ENCODE measurements around the gene IER3.

The IER3 gene

DNA sequence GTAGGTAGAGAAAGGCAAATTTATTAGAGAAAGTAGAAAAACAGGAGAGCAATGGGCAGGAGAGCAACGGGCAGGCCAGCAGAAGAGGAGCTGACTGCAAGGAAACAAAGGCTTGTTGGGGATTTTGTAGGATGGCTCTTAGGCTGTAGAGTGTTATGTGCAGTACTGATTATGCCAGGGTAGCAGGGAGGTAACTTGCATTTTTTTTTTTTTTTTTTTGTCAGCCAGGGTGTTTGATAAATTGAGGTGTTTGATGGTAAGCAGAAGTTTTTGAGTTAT is 36.2 kb upstream of the IER3 start:
- Histone ChIP-seq H3K4me1 (ENCODE audit: control insufficient read depth in 2 of 2, insufficient read depth in 2 of 2, low read length in 2 of 2) (peaks cover 36 to 55% of the 10 kb centered on the region in 2 donors), H3K27ac (ENCODE audit: low read depth in 2 of 2, low read length in 2 of 2) (peak overlapping the region in 1 of 2 donors; percentile 90), H3K9ac (ENCODE audit: low read depth in 1 of 2, low read length in 2 of 2) (no peak overlapping the region), H3K9me3 (ENCODE audit: control insufficient read depth in 2 of 2, low read length in 2 of 2) (no peaks in the 10 kb centered on the region), H3K4me3 (ENCODE audit: low read length in 2 of 2) (no peak overlapping the region), H3K36me3 (ENCODE audit: control insufficient read depth in 2 of 2, insufficient read depth in 2 of 2, low read length in 2 of 2) (no peaks in the 10 kb centered on the region), H3K27me3 (ENCODE audit: control insufficient read depth in 2 of 2, insufficient read depth in 2 of 2, low read length in 2 of 2) (no peaks in the 10 kb centered on the region)

DNA sequence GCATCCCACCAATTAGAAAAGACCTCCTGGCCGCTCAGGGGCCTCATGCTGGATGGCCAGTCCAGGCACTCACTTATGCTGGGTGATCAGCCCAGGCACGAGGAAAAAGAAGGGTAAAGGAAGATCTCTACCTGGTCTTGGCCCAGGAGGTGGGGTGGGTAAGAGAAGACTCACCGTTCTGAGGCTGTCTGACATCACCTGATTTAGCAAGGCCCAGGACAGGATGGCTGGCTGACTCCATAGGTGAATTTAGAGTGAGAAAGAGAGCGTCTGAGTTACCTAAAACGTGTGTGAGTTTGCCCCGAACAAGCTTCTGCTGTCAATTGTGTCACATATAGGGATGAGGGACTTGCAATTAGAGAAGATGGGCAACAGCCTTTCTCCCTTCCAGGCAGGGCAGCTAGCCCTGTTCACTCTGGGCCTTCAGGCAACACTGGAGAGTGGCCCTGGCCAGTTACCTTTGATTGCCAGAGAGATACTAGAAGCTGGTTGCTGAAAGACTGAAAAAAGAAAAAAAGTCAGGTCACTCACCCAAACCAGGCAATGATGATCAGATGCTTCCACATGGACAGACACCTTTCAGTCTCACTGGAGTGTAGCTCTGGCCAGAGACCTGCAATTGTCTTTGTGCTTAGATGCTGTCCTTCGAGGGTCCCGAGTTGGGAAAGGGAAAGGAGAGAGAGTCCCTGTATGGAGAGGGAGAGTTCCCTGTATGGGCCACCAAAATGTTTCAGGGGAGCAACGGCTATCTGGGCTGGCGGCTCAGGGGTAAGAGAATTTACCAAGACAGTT is 35.7 kb upstream of the IER3 start:
- H3K27me3 ChIP-seq (ENCODE audit: control insufficient read depth in 2 of 2, insufficient read depth in 2 of 2, low read length in 2 of 2) = no peaks in the 10 kb centered on the region
- H3K9ac ChIP-seq (ENCODE audit: low read depth in 1 of 2, low read length in 2 of 2) = peak overlapping the region in 1 of 2 donors; percentile 23
- H3K36me3 ChIP-seq (ENCODE audit: control insufficient read depth in 2 of 2, insufficient read depth in 2 of 2, low read length in 2 of 2) = no peaks in the 10 kb centered on the region
- peak overlapping the region; percentile 18 to 26 for H3K27ac ChIP-seq (ENCODE audit: low read depth in 2 of 2, low read length in 2 of 2)
- H3K4me1 ChIP-seq (ENCODE audit: control insufficient read depth in 2 of 2, insufficient read depth in 2 of 2, low read length in 2 of 2) = peaks cover 36 to 55% of the 10 kb centered on the region in 2 donors
- peak overlapping the region in 1 of 2 donors; percentile 2 for H3K4me3 ChIP-seq (ENCODE audit: low read length in 2 of 2)
- H3K9me3 ChIP-seq (ENCODE audit: control insufficient read depth in 2 of 2, low read length in 2 of 2) = no peaks in the 10 kb centered on the region

DNA sequence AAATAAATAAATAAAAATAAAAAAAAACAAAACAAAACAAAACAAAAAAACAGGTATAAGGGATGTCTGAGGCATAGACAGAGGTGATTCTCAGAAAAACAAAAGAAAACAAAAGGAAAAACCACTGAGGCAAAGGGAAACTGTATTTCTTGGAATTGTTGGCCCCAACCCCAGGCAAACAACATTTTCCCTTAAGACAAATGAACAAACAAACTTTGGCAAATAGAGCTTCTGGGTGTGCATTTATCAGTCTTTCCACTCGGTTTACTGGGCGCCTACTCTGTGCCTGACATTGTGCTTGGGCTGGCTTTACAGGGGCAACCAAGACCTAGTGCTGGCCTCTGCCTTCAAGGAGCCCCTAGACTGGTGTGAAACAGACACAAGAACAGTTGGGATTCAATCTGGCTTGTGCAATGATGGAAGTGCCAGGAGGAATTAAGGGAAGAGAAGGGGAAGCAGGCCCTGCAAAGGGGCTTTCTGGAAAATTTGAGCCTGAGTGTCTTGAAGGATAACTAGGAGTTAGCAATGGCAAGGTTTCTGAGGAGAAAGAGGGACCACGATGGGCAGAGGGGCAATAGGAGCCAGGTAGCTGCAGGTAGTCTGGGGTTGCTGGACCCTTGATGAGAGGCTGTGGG is 33.8 kb upstream of the IER3 start:
- no peak overlapping the region for H3K9ac ChIP-seq (ENCODE audit: low read depth in 1 of 2, low read length in 2 of 2)
- no peak overlapping the region for H3K4me3 ChIP-seq (ENCODE audit: low read length in 2 of 2)
- no peaks in the 10 kb centered on the region for H3K9me3 ChIP-seq (ENCODE audit: control insufficient read depth in 2 of 2, low read length in 2 of 2)
- peaks cover 36 to 55% of the 10 kb centered on the region in 2 donors for H3K4me1 ChIP-seq (ENCODE audit: control insufficient read depth in 2 of 2, insufficient read depth in 2 of 2, low read length in 2 of 2)
- no peaks in the 10 kb centered on the region for H3K36me3 ChIP-seq (ENCODE audit: control insufficient read depth in 2 of 2, insufficient read depth in 2 of 2, low read length in 2 of 2)
- H3K27me3 ChIP-seq (ENCODE audit: control insufficient read depth in 2 of 2, insufficient read depth in 2 of 2, low read length in 2 of 2) = no peaks in the 10 kb centered on the region
- H3K27ac ChIP-seq (ENCODE audit: low read depth in 2 of 2, low read length in 2 of 2) = peak overlapping the region in 1 of 2 donors; percentile 35

DNA sequence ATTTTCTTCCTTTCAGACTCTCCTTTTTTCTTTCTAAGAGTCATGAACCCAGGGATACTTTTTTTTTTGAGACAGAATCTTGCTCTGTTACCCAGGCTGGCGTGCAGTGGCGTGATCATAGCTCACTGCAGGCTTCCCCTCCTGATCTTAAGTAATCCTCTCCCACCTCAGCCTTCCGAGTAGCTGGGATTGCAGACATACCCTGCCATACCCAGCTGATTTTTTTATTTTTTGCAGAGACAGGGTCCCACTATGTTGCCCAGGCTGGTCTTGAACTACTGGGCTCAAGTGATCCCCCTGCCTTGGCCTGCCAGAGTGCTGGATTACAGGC is 32.8 kb upstream of the IER3 start:
- H3K4me3 ChIP-seq (ENCODE audit: low read length in 2 of 2) = no peak overlapping the region
- H3K9ac ChIP-seq (ENCODE audit: low read depth in 1 of 2, low read length in 2 of 2) = no peak overlapping the region
- H3K9me3 ChIP-seq (ENCODE audit: control insufficient read depth in 2 of 2, low read length in 2 of 2) = no peaks in the 10 kb centered on the region
- peak overlapping the region in 1 of 2 donors; percentile 24 for H3K27ac ChIP-seq (ENCODE audit: low read depth in 2 of 2, low read length in 2 of 2)
- H3K27me3 ChIP-seq (ENCODE audit: control insufficient read depth in 2 of 2, insufficient read depth in 2 of 2, low read length in 2 of 2) = no peaks in the 10 kb centered on the region
- no peaks in the 10 kb centered on the region for H3K36me3 ChIP-seq (ENCODE audit: control insufficient read depth in 2 of 2, insufficient read depth in 2 of 2, low read length in 2 of 2)
- peaks cover 29 to 46% of the 10 kb centered on the region in 2 donors for H3K4me1 ChIP-seq (ENCODE audit: control insufficient read depth in 2 of 2, insufficient read depth in 2 of 2, low read length in 2 of 2)

DNA sequence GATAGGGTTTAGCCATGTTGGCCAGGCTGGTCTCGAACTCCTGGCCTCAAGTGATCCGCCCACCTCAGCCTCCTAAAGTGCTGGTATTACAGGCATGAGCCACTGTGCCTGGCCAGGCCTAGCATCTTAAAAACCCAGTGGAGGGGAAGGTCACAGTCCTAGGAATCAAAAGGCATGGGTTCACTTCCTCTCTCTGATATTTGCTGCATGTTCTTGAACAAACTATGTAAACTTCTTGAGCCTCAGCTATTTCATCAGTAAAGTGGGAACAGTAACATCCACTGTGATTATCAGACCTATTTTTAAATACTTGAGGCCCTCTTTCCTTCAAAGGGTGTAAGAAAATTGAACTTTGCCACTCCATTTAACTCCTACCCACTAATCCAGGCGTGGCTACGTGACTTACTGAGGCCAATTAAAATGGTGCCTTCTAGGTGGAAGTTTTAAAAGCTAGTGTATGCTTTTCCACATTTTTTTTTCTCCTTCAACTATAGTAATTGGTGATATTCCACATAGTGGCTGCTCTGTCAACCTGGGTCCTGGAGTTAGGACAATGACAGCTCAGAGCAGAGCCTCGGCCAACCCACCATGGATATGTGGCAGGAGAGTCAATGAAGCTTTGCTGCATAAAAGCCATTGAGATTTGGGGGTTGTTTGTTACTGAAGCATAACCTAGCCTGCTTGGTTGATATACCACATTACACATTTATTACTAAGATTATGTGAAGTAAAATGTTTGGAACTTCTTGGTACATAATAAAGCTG is 32.2 kb upstream of the IER3 start:
- Histone ChIP-seq H3K4me3 (ENCODE audit: low read length in 2 of 2) (no peak overlapping the region), H3K4me1 (ENCODE audit: control insufficient read depth in 2 of 2, insufficient read depth in 2 of 2, low read length in 2 of 2) (peaks cover 25 to 40% of the 10 kb centered on the region in 2 donors), H3K9me3 (ENCODE audit: control insufficient read depth in 2 of 2, low read length in 2 of 2) (no peaks in the 10 kb centered on the region), H3K27me3 (ENCODE audit: control insufficient read depth in 2 of 2, insufficient read depth in 2 of 2, low read length in 2 of 2) (no peaks in the 10 kb centered on the region), H3K9ac (ENCODE audit: low read depth in 1 of 2, low read length in 2 of 2) (no peak overlapping the region), H3K27ac (ENCODE audit: low read depth in 2 of 2, low read length in 2 of 2) (peak overlapping the region in 1 of 2 donors; percentile 24), H3K36me3 (ENCODE audit: control insufficient read depth in 2 of 2, insufficient read depth in 2 of 2, low read length in 2 of 2) (no peaks in the 10 kb centered on the region)

DNA sequence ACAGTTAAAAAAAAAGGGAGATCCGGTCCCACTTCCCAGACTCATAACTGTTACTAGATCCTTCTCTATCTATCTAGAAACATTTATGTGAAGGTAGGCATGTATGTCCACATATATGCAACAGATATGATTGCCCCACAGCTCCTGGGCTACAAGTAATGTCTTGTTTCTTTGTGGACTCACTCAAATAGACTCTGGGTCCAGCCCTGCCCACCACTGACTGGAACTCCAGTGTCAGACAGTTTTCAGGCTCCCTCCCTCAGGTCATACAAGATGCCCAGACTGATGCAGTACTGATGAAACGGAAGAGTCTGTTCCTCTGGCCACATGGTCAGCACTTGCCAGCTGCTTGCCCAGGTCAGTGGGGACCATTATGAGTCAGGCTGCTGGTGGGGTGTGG is 30.8 kb upstream of the IER3 start:
- peaks cover 20 to 33% of the 10 kb centered on the region in 2 donors for H3K4me1 ChIP-seq (ENCODE audit: control insufficient read depth in 2 of 2, insufficient read depth in 2 of 2, low read length in 2 of 2)
- H3K9ac ChIP-seq (ENCODE audit: low read depth in 1 of 2, low read length in 2 of 2) = no peak overlapping the region
- H3K27ac ChIP-seq (ENCODE audit: low read depth in 2 of 2, low read length in 2 of 2) = no peak overlapping the region
- H3K4me3 ChIP-seq (ENCODE audit: low read length in 2 of 2) = no peak overlapping the region
- H3K27me3 ChIP-seq (ENCODE audit: control insufficient read depth in 2 of 2, insufficient read depth in 2 of 2, low read length in 2 of 2) = no peaks in the 10 kb centered on the region
- H3K36me3 ChIP-seq (ENCODE audit: control insufficient read depth in 2 of 2, insufficient read depth in 2 of 2, low read length in 2 of 2) = no peaks in the 10 kb centered on the region
- H3K9me3 ChIP-seq (ENCODE audit: control insufficient read depth in 2 of 2, low read length in 2 of 2) = no peaks in the 10 kb centered on the region

DNA sequence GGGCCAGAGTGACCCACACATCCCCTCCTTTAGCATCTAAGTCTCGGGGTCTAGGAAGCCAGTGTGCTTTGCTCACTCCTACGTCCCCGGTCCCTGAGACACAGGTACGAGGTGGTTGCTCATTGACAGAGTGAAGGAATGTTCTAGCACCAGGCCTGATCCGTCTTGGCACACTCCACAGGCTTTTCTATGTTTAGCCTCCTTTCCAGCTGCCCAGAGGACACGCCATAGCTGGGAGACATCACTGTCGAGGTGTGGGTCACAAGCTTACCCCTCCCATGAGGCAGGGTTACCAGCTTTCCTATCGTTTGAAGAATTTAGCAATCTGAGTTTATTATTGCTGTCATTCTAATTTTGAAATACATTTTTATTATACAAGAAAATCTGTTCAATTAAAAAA is 30.4 kb upstream of the IER3 start:
- Histone ChIP-seq H3K9me3 (ENCODE audit: control insufficient read depth in 2 of 2, low read length in 2 of 2) (no peaks in the 10 kb centered on the region), H3K9ac (ENCODE audit: low read depth in 1 of 2, low read length in 2 of 2) (no peak overlapping the region), H3K4me3 (ENCODE audit: low read length in 2 of 2) (no peak overlapping the region), H3K27me3 (ENCODE audit: control insufficient read depth in 2 of 2, insufficient read depth in 2 of 2, low read length in 2 of 2) (no peaks in the 10 kb centered on the region), H3K4me1 (ENCODE audit: control insufficient read depth in 2 of 2, insufficient read depth in 2 of 2, low read length in 2 of 2) (peaks cover 17 to 30% of the 10 kb centered on the region in 2 donors), H3K27ac (ENCODE audit: low read depth in 2 of 2, low read length in 2 of 2) (no peak overlapping the region), H3K36me3 (ENCODE audit: control insufficient read depth in 2 of 2, insufficient read depth in 2 of 2, low read length in 2 of 2) (no peaks in the 10 kb centered on the region)

DNA sequence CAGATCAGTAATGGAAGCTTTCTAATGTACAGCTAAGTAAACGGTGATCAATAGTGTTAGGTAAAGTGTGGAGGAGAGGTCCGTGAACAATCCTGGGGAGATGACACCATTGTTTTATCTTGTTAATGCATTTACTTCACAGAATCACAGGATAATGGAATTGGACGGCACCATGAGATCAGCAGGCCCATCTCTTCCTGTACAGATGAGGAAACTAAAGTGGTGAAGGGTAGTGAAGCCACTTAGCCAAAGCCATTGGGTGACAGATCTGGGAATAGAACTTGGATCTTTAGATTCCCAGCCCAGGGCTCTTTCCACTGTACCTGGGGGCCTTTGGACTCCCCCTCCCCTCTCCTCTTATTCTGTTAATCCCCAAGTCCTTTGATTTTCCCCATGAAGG is 26.2 kb upstream of the IER3 start:
- no peaks in the 10 kb centered on the region for H3K9me3 ChIP-seq (ENCODE audit: control insufficient read depth in 2 of 2, low read length in 2 of 2)
- H3K4me3 ChIP-seq (ENCODE audit: low read length in 2 of 2) = no peak overlapping the region
- no peaks in the 10 kb centered on the region for H3K27me3 ChIP-seq (ENCODE audit: control insufficient read depth in 2 of 2, insufficient read depth in 2 of 2, low read length in 2 of 2)
- H3K4me1 ChIP-seq (ENCODE audit: control insufficient read depth in 2 of 2, insufficient read depth in 2 of 2, low read length in 2 of 2) = peaks cover 3 to 9% of the 10 kb centered on the region in 2 donors
- H3K36me3 ChIP-seq (ENCODE audit: control insufficient read depth in 2 of 2, insufficient read depth in 2 of 2, low read length in 2 of 2) = no peaks in the 10 kb centered on the region
- no peak overlapping the region for H3K27ac ChIP-seq (ENCODE audit: low read depth in 2 of 2, low read length in 2 of 2)
- H3K9ac ChIP-seq (ENCODE audit: low read depth in 1 of 2, low read length in 2 of 2) = no peak overlapping the region

DNA sequence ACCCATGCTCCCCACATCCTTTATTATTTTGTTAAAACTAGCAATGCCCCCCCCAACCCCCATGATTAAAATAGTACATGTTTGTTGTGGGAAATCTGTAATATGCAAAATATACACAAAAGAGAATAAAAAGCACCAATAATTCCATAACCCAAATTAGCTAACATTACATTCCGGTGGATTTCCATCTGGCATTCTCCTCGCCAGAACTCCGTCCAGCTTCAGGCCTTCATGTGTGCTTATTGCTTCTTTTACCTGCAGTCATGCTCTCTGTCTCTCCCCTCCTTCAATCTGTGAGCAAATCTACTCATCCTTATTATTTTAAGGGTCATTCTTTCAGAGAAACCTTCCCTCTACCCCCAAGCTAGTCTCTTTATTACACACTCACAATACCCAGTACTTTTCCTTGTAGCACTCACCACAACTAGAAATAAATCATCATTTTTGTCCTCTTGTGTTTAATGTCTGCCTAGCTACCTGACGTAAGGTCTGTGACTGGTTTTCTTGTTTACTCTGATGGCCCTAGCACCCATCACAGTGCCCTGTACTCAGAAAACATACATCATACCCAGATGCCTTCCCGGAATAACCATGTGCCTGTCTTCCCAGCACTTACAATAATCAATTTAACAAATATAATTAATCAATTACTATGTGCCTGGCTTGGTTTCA is 25.6 kb upstream of the IER3 start:
- H3K4me3 ChIP-seq (ENCODE audit: low read length in 2 of 2) = no peak overlapping the region
- H3K27ac ChIP-seq (ENCODE audit: low read depth in 2 of 2, low read length in 2 of 2) = no peak overlapping the region
- no peak overlapping the region for H3K9ac ChIP-seq (ENCODE audit: low read depth in 1 of 2, low read length in 2 of 2)

More for the DNA sequence above, 25.6 kb upstream of the IER3 start:
- H3K4me1 ChIP-seq (ENCODE audit: control insufficient read depth in 2 of 2, insufficient read depth in 2 of 2, low read length in 2 of 2) = peaks cover 3 to 9% of the 10 kb centered on the region in 2 donors
- H3K27me3 ChIP-seq (ENCODE audit: control insufficient read depth in 2 of 2, insufficient read depth in 2 of 2, low read length in 2 of 2) = no peaks in the 10 kb centered on the region
- H3K9me3 ChIP-seq (ENCODE audit: control insufficient read depth in 2 of 2, low read length in 2 of 2) = no peaks in the 10 kb centered on the region
- no peaks in the 10 kb centered on the region for H3K36me3 ChIP-seq (ENCODE audit: control insufficient read depth in 2 of 2, insufficient read depth in 2 of 2, low read length in 2 of 2)
